ENCODE measurements around the gene SLC25A21. TPM values are rescaled to one million over a fixed set of nuclear protein-coding genes. Genes with fewer than 3 reads are reported as not detected.

The SLC25A21 gene
- total and polyA plus RNA-seq, 10 of the 15 experiments (the other 5 are each of a cell fraction or from before 2014, with no cell fraction given): 0.06 to 0.72 (median 0.17) TPM; not detected in 3

DNA sequence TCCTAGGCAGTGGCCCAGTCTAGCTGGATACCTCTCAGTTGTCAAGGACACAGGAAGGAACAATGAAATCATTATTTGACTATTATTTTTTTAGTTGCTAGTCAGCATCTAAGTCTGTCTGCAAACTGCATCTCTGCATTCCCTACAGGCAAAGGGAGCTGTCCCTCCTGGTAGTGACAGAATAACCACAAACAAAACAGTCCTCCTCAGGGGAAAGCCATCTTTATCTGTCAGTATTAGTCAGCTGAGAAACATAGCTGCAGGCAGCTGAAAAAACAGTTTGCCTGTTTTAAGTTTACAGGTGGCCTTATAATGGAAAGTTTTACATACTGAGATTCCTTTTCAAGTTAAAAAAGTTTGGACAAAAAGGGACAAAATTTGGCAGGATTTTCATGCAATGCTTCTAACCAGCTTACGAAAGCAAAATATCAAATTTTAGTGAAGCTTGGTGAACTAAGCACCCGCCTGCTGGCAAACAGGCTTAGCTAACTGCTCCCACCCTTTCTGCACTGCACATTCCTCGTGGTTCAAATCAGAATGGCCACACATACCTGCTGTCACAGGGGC lies 29.5 kb downstream of the SLC25A21 start (continued):
- TF ChIP-seq, protein P1, sequence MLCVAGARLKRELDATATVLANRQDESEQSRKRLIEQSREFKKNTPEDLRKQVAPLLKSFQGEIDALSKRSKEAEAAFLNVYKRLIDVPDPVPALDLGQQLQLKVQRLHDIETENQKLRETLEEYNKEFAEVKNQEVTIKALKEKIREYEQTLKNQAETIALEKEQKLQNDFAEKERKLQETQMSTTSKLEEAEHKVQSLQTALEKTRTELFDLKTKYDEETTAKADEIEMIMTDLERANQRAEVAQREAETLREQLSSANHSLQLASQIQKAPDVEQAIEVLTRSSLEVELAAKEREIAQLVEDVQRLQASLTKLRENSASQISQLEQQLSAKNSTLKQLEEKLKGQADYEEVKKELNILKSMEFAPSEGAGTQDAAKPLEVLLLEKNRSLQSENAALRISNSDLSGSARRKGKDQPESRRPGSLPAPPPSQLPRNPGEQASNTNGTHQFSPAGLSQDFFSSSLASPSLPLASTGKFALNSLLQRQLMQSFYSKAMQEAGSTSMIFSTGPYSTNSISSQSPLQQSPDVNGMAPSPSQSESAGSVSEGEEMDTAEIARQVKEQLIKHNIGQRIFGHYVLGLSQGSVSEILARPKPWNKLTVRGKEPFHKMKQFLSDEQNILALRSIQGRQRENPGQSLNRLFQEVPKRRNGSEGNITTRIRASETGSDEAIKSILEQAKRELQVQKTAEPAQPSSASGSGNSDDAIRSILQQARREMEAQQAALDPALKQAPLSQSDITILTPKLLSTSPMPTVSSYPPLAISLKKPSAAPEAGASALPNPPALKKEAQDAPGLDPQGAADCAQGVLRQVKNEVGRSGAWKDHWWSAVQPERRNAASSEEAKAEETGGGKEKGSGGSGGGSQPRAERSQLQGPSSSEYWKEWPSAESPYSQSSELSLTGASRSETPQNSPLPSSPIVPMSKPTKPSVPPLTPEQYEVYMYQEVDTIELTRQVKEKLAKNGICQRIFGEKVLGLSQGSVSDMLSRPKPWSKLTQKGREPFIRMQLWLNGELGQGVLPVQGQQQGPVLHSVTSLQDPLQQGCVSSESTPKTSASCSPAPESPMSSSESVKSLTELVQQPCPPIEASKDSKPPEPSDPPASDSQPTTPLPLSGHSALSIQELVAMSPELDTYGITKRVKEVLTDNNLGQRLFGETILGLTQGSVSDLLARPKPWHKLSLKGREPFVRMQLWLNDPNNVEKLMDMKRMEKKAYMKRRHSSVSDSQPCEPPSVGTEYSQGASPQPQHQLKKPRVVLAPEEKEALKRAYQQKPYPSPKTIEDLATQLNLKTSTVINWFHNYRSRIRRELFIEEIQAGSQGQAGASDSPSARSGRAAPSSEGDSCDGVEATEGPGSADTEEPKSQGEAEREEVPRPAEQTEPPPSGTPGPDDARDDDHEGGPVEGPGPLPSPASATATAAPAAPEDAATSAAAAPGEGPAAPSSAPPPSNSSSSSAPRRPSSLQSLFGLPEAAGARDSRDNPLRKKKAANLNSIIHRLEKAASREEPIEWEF (IDR thresholded peaks at IDR 0.05; ENCODE audit: insufficient replicate concordance, low read depth, low read length): no peak
- no peak for TF ChIP-seq SREBF2 (IDR thresholded peaks at IDR 0.05; ENCODE audit: low read length)

DNA sequence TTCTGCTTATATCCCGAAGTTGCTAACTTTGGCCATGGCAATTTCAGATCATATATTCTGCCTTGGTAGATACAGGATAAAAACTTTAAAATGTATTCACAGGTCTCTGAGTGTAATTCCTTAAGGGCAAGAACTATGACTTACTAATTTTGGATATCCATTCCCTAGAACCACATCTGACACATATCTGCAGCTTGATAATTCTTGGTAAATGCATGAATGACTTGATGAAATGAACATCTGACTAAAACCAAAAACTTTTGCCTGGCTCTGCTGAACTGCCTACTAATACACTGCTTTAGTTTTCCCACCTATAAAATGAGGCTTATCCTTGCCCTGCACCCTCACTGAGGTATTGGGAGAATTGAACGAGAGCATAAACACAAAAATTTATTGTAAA lies 32.2 kb downstream of the SLC25A21 start:
- Histone ChIP-seq H3K79me2 (ENCODE audit: control insufficient read depth, insufficient read depth, low read length) (no peaks in the 10 kb centered on the region), H3K36me3 (ENCODE audit: control insufficient read depth in 2 of 2, insufficient read depth in 2 of 2, low read length in 1 of 2) (no peaks in the 10 kb centered on the region), H3K27me3 (replicated peaks in 1 of 2; ENCODE audit: control insufficient read depth in 2 of 2, insufficient read depth in 2 of 2, low read length in 1 of 2) (no peaks in the 10 kb centered on the region), H3K4me1 (ENCODE audit: control insufficient read depth, insufficient read depth, low read length) (no peaks in the 10 kb centered on the region), H3K9me3 (replicated peaks; ENCODE audit: control insufficient read depth, insufficient read depth, low read length) (no peaks in the 10 kb centered on the region), H3K4me2 (ENCODE audit: control insufficient read depth, insufficient read depth) (no peak overlapping the region), H3K4me3 (no peak overlapping the region), H4K20me1 (ENCODE audit: control insufficient read depth, insufficient read depth) (no peaks in the 10 kb centered on the region), H3K27ac (ENCODE audit: control insufficient read depth, insufficient read depth) (no peak overlapping the region), H3K9ac (ENCODE audit: control insufficient read depth, insufficient read depth, low read length) (no peak overlapping the region), H2AFZ (ENCODE audit: control insufficient read depth, low read depth, low read length) (no peak overlapping the region)
- CTCF ChIA-PET: interaction anchor here (1.3 to 4.4 kb wide), 3 partner anchors 9 to 586 kb away, joined by 3 to 24 read pairs (median 4); no protein-coding TSS in a partner anchor
- WGBS (ENCODE audit: insufficient coverage, insufficient replicate concordance, low lambda C conversion rate, missing lambda C conversion rate): 0% methylated on average over 2 of the region's 2 CpGs
- FAIRE-seq: no peak
- RAD21 ChIA-PET (ENCODE audit: unreplicated experiment): no interaction called here
- intact Hi-C loops (cut with micrococcal nuclease; ENCODE audit: unreplicated experiment): no loop called here
- POLR2A ChIA-PET: no interaction called here
- in situ Hi-C loops (cut with MboI): loop anchor here (10.0 kb wide), 1 partner anchor 485 kb away; no protein-coding TSS in a partner anchor
- SMC1A ChIA-PET (ENCODE audit: uncharacterized antibody, unreplicated experiment): interaction anchor here (0.7 to 1.2 kb wide), 3 partner anchors 10 to 56 kb away, joined by 3 to 5 read pairs (median 3); no protein-coding TSS in a partner anchor
- no peak for DNase-seq (ENCODE audit: low read depth, low spot score)
- BruUV-seq (replicated peaks): no TSS peak
- ATAC-seq: no peak
- TF ChIP-seq SIX5 (IDR thresholded peaks at IDR 0.05; ENCODE audit: low read depth, low read length, severe bottlenecking): no peak
- TF ChIP-seq, protein P2, sequence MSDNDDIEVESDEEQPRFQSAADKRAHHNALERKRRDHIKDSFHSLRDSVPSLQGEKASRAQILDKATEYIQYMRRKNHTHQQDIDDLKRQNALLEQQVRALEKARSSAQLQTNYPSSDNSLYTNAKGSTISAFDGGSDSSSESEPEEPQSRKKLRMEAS (IDR thresholded peaks at IDR 0.05; ENCODE audit: low read depth, low read length): no peak
- TF ChIP-seq SREBF1 (IDR thresholded peaks at IDR 0.05; ENCODE audit: low read length): no peak
- no peak for TF ChIP-seq TCF7 (IDR thresholded peaks at IDR 0.05; ENCODE audit: borderline replicate concordance)
- no peak for TF ChIP-seq JUND (IDR thresholded peaks at IDR 0.05; ENCODE audit: low read depth, low read length)
- no peak for TF ChIP-seq PML (IDR thresholded peaks at IDR 0.05; ENCODE audit: low read length)
- no peak for TF ChIP-seq ZBED1 (IDR thresholded peaks at IDR 0.05; ENCODE audit: borderline replicate concordance)
- TF ChIP-seq, protein P3, sequence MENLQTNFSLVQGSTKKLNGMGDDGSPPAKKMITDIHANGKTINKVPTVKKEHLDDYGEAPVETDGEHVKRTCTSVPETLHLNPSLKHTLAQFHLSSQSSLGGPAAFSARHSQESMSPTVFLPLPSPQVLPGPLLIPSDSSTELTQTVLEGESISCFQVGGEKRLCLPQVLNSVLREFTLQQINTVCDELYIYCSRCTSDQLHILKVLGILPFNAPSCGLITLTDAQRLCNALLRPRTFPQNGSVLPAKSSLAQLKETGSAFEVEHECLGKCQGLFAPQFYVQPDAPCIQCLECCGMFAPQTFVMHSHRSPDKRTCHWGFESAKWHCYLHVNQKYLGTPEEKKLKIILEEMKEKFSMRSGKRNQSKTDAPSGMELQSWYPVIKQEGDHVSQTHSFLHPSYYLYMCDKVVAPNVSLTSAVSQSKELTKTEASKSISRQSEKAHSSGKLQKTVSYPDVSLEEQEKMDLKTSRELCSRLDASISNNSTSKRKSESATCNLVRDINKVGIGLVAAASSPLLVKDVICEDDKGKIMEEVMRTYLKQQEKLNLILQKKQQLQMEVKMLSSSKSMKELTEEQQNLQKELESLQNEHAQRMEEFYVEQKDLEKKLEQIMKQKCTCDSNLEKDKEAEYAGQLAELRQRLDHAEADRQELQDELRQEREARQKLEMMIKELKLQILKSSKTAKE (IDR thresholded peaks at IDR 0.05; ENCODE audit: low read depth, poor library complexity, severe bottlenecking): no peak
- no peak for TF ChIP-seq KLF5 (IDR thresholded peaks at IDR 0.05; ENCODE audit: partially characterized antibody)
- no peak for TF ChIP-seq GATAD2B (conservative IDR thresholded peaks at IDR 0.05; ENCODE audit: low read depth)
- no peak for TF ChIP-seq WRNIP1 (IDR thresholded peaks at IDR 0.05; ENCODE audit: borderline replicate concordance, low read depth, low read length)
- TF ChIP-seq RCOR1 (conservative IDR thresholded peaks at IDR 0.05; ENCODE audit: low read depth, low read length): no peak
- no peak for TF ChIP-seq ZSCAN29 (IDR thresholded peaks at IDR 0.05)
- no peak for TF ChIP-seq SMARCA5 (IDR thresholded peaks at IDR 0.05)

Data from GM12878 (cell line).